Stimulated activated CD4-positive, alpha-beta T cell treated with anti-CD3 and anti-CD28 coated beads, Interleukin-2, amount 100 ng/mL, for 4 hours (primary cell): ENCODE measurements around the gene ETS2.

ENCODE experiments used
- DNase-seq: peaks from one replicate; pipeline ENCODE4 v3.0.0-alpha.2; 2020; ENCODE audit warnings: low read depth

ETS2 gene

GRCh38 chr21:38805328-38806152 is at the start of gene ETS2:
ETS2 (plus strand) TSS chr21:38805929; CDS start chr21:38810035, 4,106 bp downstream.
- peak; percentile 71 for DNase-seq

- DNase-seq = no peak
Measured at GRCh38 chr21:38756746-38757145, 49.0 kb upstream of the ETS2 start.

- DNase-seq = no peak
Measured at GRCh38 chr21:38758501-38759214, 47.1 kb upstream of the ETS2 start.

GRCh38 chr21:38759413-38759812 is 46.3 kb upstream of the ETS2 start:
- no peak for DNase-seq

- DNase-seq = no peak
Measured at GRCh38 chr21:38760017-38760761, 45.5 kb upstream of the ETS2 start.

- DNase-seq = no peak
Measured at GRCh38 chr21:38760762-38761155, 45.0 kb upstream of the ETS2 start.

- no peak for DNase-seq
Measured at GRCh38 chr21:38761531-38761930, 44.2 kb upstream of the ETS2 start.

GRCh38 chr21:38765056-38765455 is 40.7 kb upstream of the ETS2 start:
- DNase-seq = no peak

GRCh38 chr21:38766987-38767722 is 38.6 kb upstream of the ETS2 start:
- peak; percentile 31 for DNase-seq

GRCh38 chr21:38768471-38769063 is 37.2 kb upstream of the ETS2 start:
- peak; percentile 31 for DNase-seq

GRCh38 chr21:38769191-38769780 is 36.4 kb upstream of the ETS2 start:
- DNase-seq = no peak

GRCh38 chr21:38770660-38771059 is 35.1 kb upstream of the ETS2 start:
- DNase-seq = no peak

GRCh38 chr21:38771536-38771935 is 34.2 kb upstream of the ETS2 start:
- DNase-seq = no peak

GRCh38 chr21:38772646-38773045 is 33.1 kb upstream of the ETS2 start:
- no peak for DNase-seq

- DNase-seq = no peak
Measured at GRCh38 chr21:38773099-38774061, 32.3 kb upstream of the ETS2 start.

GRCh38 chr21:38774152-38774551 is 31.6 kb upstream of the ETS2 start:
- DNase-seq = no peak

GRCh38 chr21:38774586-38775285 is 31.0 kb upstream of the ETS2 start:
- no peak for DNase-seq

GRCh38 chr21:38775733-38776132 is 30.0 kb upstream of the ETS2 start:
- no peak for DNase-seq

- DNase-seq = no peak
Measured at GRCh38 chr21:38777015-38777414, 28.7 kb upstream of the ETS2 start.
